ENCODE measurements around the gene ACTR2. TPM values are rescaled to one million over a fixed set of nuclear protein-coding genes. Genes with fewer than 3 reads are reported as not detected.
A peak's percentile ranks its signal among the peaks of the same experiment; 100 is the strongest.
"Not testable (repeated sequence)": the region's sequence is repeated elsewhere in the genome, so short reads cannot be mapped to it uniquely, and the experiment has no call there.

Gene ACTR2
- 100 to 1,000 TPM; 205 to 212 (median 207) TPM for polyA plus RNA-seq (ENCODE audit: insufficient read length in 3 of 3)

DNA sequence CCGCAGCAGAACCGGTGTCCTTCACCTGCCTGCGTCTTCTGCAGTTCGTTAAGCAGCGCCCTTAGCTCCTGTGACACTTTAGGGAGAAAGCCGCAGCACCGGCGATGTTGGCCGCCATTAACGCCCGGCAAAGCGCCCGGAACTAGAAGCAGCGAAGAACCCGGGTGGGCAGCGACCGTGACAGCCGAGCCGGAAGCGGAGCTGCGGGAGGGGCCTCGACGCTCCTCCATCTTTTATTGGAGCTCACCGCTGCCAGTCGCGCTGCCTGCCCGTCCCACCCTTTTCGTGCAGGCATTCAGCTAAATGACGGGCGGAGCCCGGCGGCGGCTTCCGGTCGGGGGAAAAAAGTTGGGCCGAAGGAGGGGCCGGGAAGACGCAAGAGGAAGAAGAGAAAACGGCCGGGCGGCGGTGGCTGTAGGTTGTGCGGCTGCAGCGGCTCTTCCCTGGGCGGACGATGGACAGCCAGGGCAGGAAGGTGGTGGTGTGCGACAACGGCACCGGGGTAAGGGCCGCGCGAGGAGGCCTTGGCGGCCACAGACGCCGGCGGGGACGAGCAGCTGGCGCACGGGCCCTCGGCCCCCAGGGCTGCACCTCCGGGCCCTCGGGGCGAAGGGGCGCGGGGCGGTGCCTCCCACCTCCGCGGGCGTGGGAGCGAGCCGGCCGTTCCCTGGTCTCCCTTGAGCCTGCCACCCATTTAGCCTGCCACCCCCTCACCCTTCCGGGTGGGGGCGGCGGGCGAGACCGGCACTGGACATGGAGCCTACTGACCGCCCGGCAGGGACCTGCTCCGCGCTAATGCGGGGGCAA lies at the start of gene ACTR2:
Gene ACTR2 (plus strand): TSS at position 376 of the 807 bp plus-strand sequence. CDS start 79 bp downstream, at position 455.
- peak; percentile 88 to 94 (median 89) for DNase-seq (ENCODE audit: low read depth in 3 of 3, low spot score in 2 of 3)

DNA sequence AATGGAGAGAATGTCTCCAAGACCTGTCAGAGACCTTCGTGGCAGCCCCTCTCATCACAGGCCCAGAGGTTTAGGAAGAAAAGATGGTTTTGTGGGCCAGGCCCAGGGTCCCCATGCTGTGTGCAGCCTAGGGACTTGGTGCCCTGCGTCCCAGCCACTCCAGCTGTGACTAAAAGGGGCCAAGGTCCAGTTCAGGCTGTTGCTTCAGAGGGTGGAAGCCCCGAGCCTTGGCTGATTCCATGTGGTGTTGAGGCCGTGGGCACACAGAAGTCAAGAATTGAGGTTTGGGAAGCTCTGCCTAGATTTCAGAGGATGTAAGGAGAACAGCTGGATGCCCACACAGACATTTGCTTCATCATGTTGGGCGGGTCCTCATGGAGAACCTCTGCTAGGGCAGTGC lies 45.1 kb upstream of the ACTR2 start:
- no peak for DNase-seq (ENCODE audit: low read depth in 3 of 3, low spot score in 2 of 3)

DNA sequence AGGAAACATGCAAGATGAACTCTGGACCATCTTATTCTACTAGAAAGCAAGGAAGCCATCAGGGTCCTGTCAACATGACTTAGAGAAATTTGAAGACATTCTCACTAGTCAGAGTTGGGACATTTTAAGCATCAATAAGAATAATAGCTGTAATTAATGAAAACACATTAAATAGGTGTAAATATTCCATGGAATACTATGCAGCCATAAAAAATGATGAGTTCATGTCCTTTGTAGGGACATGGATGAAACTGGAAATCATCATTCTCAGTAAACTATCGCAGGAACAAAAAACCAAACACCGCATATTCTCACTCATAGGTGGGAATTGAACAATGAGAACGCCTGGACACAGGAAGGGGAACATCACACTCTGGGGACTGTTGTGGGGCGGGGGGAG lies 44.2 kb upstream of the ACTR2 start:
- DNase-seq (ENCODE audit: low read depth in 3 of 3, low spot score in 2 of 3): not testable (repeated sequence)

- DNase-seq (ENCODE audit: low read depth in 3 of 3, low spot score in 2 of 3): no peak
Observed at GRCh38 chr2:65185012-65185411, 42.6 kb upstream of the ACTR2 start.

DNA sequence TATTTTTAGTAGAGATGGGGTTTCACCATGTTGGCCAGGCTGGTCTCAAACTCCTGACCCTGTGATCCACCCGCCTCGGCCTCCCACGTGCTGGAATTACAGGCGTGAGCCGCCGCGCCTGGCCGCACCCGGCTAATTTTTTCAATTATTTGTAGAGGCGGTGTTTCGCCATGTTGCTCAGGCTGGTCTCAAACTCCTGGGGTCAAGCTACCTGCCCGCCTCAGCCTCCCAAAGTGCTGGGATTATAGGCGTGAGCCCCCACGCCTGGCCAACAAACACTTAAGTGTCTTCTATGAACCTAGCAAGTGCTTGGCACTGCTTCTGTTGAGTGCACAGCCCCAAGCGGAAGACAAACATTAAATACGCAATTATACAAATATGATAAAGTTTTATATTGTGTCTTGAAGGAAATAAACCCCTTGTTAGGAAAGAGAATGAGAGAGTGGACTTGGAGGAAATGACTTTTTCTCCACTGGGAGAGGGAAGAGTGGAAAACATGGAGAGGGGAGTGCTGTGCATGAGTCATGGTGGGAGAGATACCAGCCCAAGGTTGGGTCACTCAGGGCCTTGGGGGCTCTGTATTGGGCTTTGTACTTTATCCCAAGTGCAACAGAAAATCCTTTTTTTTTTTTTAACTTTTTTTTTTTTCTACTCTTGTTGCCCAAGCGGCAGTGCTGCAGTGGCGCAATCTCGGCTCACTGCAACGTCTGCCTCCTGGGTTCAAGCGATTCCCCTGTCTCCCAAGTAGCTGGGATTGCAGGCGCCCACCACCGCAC lies 41.4 kb upstream of the ACTR2 start:
- no peak for DNase-seq (ENCODE audit: low read depth in 3 of 3, low spot score in 2 of 3)

- DNase-seq (ENCODE audit: low read depth in 3 of 3, low spot score in 2 of 3): peak; percentile 64 to 76 (median 69)
Observed at GRCh38 chr2:65186872-65187851, 40.5 kb upstream of the ACTR2 start.

DNA sequence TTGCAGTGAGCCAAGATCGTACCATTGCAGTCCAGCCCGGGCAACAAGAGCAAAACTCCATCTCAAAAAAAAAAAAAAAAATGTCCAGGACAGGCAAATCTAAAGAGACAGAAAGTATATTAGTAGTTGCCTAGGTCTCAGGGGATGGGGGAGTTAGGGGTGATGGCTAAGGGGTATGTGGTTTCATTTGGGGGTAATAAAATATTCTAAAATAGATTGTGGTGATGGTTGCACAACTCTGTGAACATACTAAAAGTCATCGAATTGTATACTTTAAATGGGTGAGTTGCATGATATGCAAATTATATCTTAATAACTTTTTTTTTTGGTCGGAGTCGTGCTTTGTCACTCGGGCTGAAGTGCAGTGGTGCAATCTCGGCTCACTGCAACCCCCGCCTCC lies 34.2 kb upstream of the ACTR2 start:
- DNase-seq (ENCODE audit: low read depth in 3 of 3, low spot score in 2 of 3): no peak

- DNase-seq (ENCODE audit: low read depth in 3 of 3, low spot score in 2 of 3): no peak
Observed at GRCh38 chr2:65198737-65199136, 28.9 kb upstream of the ACTR2 start.

GRCh38 chr2:65199166-65199565 lies 28.5 kb upstream of the ACTR2 start:
- DNase-seq (ENCODE audit: low read depth in 3 of 3, low spot score in 2 of 3): no peak

GRCh38 chr2:65199891-65200290 lies 27.7 kb upstream of the ACTR2 start:
- DNase-seq (ENCODE audit: low read depth in 3 of 3, low spot score in 2 of 3): no peak

DNA sequence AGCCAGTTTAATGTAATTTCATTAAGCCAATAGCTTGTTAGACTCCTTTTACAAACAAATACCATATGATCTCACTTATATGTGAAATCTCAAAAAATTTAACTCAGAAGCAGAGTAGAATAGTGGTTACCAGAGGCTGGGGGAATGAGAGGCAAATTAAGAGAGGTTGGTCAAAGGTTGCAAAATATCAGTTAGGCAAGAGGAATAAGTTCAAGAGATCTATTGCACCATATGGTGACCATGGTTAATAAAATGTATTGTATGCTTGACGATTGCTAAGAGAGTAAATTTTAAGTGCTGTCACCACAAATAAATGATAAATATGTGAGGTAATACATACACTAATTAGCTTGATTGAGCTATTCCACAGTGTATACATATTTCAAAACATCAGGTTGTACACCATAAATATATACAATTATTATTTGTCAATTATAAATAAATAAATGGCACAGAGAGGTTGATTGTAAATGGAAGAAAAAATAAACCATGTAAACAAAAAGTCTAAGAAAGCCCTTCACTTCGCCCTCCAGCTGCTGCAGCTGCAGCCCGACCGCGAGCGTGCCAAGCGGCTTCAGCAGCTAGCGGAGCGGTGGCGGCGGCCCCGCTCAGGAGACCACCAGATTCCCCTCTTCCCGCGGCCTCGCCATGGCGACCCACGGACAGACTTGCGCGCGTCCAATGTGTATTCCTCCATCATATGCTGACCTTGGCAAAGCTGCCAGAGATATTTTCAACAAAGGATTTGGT lies 23.0 kb upstream of the ACTR2 start:
- DNase-seq (ENCODE audit: low read depth in 3 of 3, low spot score in 2 of 3): no peak

GRCh38 chr2:65212115-65212514 lies 15.5 kb upstream of the ACTR2 start:
- no peak for DNase-seq (ENCODE audit: low read depth in 3 of 3, low spot score in 2 of 3)

GRCh38 chr2:65212619-65213018 lies 15.0 kb upstream of the ACTR2 start:
- no peak for DNase-seq (ENCODE audit: low read depth in 3 of 3, low spot score in 2 of 3)

DNA sequence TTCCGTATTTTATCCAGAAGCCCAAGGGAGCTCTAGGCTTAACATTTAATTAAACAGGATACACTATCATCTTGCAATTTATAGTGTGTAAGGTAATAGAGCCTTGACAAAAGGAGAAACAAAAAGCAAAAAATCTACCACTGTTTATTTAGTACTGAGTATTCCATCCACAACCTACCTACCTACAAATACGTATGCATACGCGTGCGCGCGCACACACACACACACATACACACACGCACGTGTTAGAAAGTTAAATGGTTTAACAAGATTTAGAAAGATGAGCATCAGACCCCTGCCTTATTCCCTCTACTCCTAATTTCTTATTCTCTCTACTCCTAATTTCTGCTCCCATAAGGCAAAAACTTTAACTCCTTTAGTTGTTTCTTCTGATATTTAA lies 14.6 kb upstream of the ACTR2 start:
- no peak for DNase-seq (ENCODE audit: low read depth in 3 of 3, low spot score in 2 of 3)

DNA sequence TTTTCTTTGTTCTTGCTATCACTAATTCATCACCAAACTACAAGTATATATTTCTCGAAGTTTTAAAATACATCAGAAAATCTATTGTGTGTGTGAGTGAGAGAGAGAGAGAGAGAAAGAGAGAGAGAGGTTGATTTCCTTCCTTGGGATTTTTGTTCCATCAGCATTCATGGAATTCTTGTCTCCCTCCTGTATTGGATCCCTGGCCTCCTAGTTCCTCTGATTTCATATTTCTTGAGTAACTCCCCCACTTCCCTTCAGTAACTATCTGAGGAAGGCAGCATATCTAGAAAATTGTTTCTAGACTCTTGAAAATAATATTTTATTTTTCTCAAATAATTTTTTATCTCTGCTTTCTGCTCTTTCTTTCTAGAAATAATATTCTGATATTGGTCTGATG lies 13.3 kb upstream of the ACTR2 start:
- no peak for DNase-seq (ENCODE audit: low read depth in 3 of 3, low spot score in 2 of 3)

GRCh38 chr2:65214843-65215242 lies 12.8 kb upstream of the ACTR2 start:
- DNase-seq (ENCODE audit: low read depth in 3 of 3, low spot score in 2 of 3): no peak

GRCh38 chr2:65215946-65216345 lies 11.7 kb upstream of the ACTR2 start:
- no peak for DNase-seq (ENCODE audit: low read depth in 3 of 3, low spot score in 2 of 3)

GRCh38 chr2:65220432-65221131 lies 7.0 kb upstream of the ACTR2 start:
- DNase-seq (ENCODE audit: low read depth in 3 of 3, low spot score in 2 of 3): no peak

GRCh38 chr2:65221275-65221674 lies 6.4 kb upstream of the ACTR2 start:
- not testable (repeated sequence) for DNase-seq (ENCODE audit: low read depth in 3 of 3, low spot score in 2 of 3)

All from right renal cortex interstitium (tissue), 3 donors.